Endometrial microvascular endothelial cells (primary cell): Measurements from ENCODE around the gene RHO. TPM values are rescaled to one million over a fixed set of nuclear protein-coding genes. Genes with fewer than 3 reads are reported as not detected.
"Not testable (repeated sequence)": the region's sequence is repeated elsewhere in the genome, so short reads cannot be mapped to it uniquely, and the experiment has no call there.

Source experiments
- in situ Hi-C: cut with HindIII; loops from 2 replicates; pipeline ENCODE4 v1.10.0; 2017; ENCODE audit warnings: low sequenced_read_pairs, low pct_unique_long_range_greater_than_20kb; ENCODE audit errors: inconsistent ontology term
- total RNA-seq: library from RNA; depleted of rRNA; stranded (reverse); fragments of >200 nt; gene quantifications from one replicate; pipeline ENCODE4 v1.2.3, GENCODE V29; 2015; ENCODE audit errors: inconsistent ontology term

Gene RHO
- total RNA-seq, 1 donor from 2014 or later, result not detected

DNA sequence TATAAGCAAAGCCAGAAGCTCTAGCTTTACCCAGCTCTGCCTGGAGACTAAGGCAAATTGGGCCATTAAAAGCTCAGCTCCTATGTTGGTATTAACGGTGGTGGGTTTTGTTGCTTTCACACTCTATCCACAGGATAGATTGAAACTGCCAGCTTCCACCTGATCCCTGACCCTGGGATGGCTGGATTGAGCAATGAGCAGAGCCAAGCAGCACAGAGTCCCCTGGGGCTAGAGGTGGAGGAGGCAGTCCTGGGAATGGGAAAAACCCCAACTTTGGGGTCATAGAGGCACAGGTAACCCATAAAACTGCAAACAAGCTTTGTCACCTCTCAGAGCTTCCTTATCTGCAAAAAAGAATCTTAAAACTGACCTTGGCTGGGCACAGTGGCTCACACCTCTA is 6.6 kb downstream of the RHO start:
- in situ Hi-C loops, result no loop called here

DNA sequence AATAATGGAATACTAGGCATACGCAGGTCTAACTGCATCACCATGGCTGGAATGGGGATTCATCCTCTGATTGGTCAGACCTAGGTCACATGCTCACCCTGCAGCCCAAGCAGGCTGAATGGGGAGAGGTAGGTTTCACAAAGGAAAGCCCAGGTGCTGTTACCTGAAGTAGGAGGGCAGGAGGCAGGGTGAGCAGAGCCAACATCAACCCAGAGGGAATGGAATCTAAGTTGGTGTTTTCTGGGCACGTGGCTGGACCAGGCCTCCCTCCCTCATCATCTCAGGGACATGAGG is 7.9 kb downstream of the RHO start:
- in situ Hi-C loops, result no loop called here

DNA sequence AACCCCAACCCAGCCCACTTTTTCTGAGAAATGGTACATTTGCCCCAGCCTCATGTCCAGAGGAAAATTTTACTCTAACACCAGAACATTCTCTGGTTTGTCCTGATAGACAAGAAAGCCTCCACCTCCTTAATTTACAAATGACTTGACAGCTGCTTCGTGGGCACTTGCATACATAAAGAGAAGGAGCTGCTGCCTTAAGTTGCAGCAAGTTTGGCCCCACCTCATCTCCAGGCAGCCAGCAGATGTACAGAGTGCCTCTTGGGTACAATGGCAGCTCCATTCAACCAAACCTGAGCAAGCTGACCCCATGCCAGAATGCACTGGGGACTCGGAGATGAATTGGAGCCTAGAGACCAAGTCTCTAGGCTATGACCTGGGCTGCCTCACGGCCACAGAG is 8.4 kb downstream of the RHO start:
- in situ Hi-C loops, result no loop called here

DNA sequence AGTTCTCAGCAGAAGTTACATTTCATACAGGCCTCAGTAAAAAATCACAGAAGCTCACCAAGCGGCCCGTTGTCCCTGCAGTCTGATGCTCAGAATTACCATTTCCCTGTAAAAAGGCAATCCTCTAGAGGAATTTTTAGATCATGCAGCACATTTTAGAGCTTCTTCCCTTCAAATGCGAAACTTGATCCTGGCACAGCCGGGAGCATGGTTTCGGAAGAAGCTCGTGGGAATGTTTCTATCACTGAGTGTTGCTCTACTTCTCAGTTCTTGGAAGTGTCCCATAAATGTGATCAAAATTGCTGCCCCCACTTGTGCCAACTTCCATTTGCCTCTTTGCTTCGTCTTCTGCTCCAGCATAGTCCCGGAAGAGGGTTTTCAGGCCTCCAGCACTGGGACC is 10.8 kb downstream of the RHO start:
- in situ Hi-C loops, result no loop called here

- in situ Hi-C loops, result no loop called here
These were observed 12.5 kb downstream of the RHO start for GRCh38 chr3:129540776-129541516.

GRCh38 chr3:129542747-129543146 is 14.3 kb downstream of the RHO start:
- in situ Hi-C loops, result no loop called here

DNA sequence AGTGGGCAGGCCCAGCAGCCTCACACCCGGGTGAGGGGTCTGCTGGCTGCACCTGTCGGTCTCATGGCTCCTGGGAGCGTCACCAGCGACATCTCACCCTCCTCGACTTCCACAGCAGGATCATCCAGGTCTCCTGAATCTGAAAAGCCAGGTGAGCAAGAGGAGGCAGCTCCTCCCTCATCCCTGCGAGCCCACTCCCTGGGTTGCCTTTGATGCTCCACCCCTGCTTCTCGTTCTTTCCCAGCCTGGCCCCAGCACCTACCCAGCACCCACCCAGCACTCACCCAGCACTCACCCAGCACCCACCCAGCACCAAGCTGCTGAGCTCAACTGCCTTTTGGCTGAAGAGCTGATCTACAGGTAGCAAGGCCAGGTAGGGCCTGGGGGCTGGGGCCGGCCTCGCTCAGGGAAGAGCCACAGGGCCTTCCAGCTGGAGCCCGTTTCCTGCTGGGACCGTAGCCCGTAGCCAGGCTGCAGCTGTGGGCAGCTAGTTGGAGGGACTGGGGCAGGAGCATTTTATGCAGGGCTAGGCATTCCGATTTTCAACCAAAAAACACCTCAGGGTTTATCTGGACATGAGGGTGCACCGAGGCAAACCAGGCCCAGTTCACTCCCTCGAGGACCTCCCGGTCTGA is 14.8 kb downstream of the RHO start, which contains the start of gene H1-8:
TSS of gene H1-8 (plus strand) at position 20 of the 635 bp plus-strand sequence. CDS start at position 64, 44 bp downstream.
- in situ Hi-C loops, result no loop called here

- in situ Hi-C loops, result no loop called here
These were observed 15.6 kb downstream of the RHO start for GRCh38 chr3:129543999-129544398.

DNA sequence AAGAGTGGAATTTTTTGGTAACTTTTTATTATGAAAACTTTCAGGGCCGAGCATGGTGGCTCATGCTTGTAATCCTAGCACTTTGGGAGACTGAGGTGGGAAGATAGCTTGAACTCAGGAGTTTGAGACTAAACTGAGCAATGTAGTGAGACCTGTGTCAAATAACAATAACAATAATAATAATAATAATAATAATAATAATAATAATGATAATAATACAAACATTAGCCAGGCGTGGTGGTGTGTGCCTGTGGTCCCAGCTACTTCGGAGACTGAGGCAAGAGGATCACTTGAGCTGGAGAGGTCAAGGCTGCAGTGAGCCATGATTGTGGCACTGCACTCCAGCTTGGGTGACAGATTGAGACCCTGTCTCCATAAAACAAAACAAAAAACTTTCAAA is 17.5 kb downstream of the RHO start:
- in situ Hi-C loops, result not testable (repeated sequence)

- in situ Hi-C loops, result no loop called here
These were observed 18.8 kb downstream of the RHO start for GRCh38 chr3:129547241-129547640.

GRCh38 chr3:129548104-129548965 is 19.9 kb downstream of the RHO start:
- in situ Hi-C loops, result no loop called here

DNA sequence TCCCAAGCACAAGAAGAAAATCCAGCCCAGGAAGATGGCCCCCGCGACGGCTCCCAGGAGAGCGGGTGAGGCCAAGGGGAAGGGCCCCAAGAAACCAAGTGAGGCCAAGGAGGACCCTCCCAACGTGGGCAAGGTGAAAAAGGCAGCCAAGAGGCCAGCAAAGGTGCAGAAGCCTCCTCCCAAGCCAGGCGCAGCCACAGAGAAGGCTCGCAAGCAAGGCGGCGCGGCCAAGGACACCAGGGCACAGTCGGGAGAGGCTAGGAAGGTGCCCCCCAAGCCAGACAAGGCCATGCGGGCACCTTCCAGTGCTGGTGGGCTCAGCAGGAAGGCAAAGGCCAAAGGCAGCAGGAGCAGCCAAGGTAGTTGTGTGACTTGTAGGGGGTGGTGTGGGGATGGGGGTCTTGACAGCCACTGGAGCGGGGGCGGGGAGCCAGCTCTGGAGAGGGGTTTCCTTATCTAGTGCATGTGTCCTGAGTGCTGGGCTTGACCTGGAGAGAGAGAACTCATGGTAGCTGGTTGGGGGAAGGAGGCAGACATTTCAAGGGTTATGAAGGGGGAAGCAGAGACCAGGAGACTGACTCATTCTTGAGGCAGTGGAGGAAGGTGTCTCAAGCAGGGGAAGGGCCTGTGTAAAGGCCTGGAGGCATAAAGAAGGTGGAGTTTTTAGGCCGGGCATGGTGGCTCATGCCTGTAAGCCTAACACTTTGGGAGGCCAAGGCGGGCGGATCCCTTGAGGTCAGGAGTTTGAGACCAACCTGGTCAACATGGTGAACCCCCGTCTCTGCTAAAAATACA is 20.8 kb downstream of the RHO start:
- in situ Hi-C loops, result no loop called here

GRCh38 chr3:129549805-129550204 is 21.4 kb downstream of the RHO start:
- in situ Hi-C loops, result no loop called here

- in situ Hi-C loops, result no loop called here
These were observed 24.0 kb downstream of the RHO start for GRCh38 chr3:129552287-129553050.

DNA sequence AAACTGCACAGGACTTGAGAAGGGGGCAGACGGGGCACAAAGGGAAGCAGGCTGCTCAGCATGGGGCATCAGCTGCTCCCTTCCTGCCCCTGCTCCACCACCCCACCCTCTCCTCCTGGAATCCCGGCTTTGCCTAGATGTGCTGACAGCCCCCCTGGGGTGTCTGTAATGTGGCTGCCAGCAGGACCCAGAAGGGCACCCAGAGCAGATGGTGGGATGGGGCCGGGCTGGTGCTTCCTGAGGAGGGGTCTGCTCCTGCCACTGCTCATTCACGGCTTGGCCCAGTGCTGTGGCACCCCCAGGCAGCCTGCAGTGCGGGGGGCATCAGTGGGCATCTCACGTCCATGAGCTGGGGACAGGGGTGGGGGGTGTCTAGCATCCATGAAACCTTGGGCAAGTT is 24.7 kb downstream of the RHO start:
- in situ Hi-C loops, result no loop called here

- in situ Hi-C loops, result no loop called here
These were observed 25.3 kb downstream of the RHO start for GRCh38 chr3:129553719-129554118.

DNA sequence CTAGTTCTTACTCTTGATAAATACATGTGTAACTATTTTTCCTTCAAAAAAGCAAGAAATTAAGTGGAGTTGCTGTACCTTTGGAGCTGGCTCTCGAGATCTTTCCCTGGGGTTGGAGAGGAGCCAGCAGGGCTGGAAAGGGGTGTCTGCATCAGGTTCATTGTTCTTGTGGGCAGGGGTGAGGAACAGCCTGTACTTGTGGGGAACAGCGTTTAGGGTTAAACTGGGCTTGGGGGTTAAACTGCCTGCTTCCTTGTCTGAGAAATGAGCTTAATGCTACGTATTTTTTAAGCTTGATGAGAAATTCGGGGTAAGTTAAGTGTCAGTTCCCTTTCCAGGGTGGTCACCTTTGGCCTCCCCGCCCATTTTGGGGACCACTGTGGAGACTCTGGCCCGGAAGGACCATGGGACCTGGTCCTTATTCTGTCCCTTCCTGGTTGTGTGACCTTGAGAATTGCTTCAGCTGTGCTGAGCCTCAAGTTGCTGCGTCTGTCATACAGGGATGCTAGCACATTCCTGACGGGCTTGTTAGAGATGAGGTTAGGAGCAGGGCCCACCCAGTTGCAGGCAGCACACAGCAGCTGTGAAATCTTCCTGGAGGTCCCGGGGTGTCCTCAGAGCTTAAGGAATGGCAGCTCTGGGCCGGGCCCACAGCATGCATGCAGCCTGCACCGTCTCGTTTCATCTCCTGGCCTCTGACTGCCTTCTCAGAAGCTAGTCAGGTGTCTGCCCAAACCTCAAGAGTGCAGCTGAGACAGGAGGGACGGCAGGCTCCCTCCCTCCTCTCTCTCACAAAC is 26.1 kb downstream of the RHO start:
- in situ Hi-C loops, result no loop called here

DNA sequence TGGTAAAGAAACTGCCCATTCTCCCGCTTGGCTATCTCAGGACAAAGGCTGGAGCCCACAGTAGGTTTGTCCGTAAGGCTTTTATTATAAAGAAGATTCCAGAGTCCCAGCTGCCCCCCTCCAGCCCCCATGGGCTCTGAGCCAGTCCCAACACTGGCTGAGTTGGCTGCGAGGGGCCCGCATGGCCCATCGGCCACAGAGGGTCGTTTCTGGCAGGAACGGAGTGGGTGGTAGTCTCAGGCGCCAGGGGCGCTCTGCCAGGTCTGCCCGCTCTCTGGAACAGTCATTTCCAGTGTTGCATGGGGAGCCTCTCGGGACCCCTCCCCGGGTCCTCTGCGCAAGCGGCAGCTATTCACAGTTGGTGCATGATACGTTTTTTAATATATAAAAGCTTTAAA is 26.7 kb downstream of the RHO start:
- in situ Hi-C loops, result no loop called here
